OCI-LY3 (cell line): Measurements from ENCODE around the gene JAML.

Experiments
- CTCF ChIP-seq: fragments of 200-600, 300-600 bp; sonication (generic); IDR thresholded peaks from 2 replicates; pipeline ENCODE4 v1.5.1; 2014; ENCODE audit warnings: antibody characterized with exemption, low read length, low read depth
- EZH2phosphoT487 ChIP-seq: fragments of 200-600 bp; shearing (Covaris generic); IDR thresholded peaks from 2 replicates; pipeline ENCODE4 v1.6.1; 2018; ENCODE audit warnings: antibody characterized with exemption, mixed run types, low read depth

GRCh38 chr11:118175993-118176777 is 48.6 kb downstream of the JAML start, which contains the start of gene SCN2B:
- TF ChIP-seq CTCF (no peak), EZH2phosphoT487 (no peak)
